MM.1S (cell line): ENCODE data around the gene DNM1L.

ENCODE experiments used
- DNase-seq: peaks from one replicate; pipeline ENCODE4 v3.0.0-alpha.2; 2015
- H2AFZ ChIP-seq: fragments of 300-600 bp; sonication (generic); 2 replicates; pipeline ENCODE4 v1.6.0; 2016; ENCODE audit warnings: antibody characterized with exemption, low read length
- H3F3A ChIP-seq: fragments of 300-600 bp; sonication (generic); 2 replicates; pipeline ENCODE4 v1.6.1; 2016; ENCODE audit warnings: mild to moderate bottlenecking, antibody characterized with exemption, low read length, moderate library complexity, mixed read lengths; ENCODE audit not compliant: insufficient read depth
- H3K27ac ChIP-seq: fragments of 300-600 bp; sonication (generic); 2 replicates; pipeline ENCODE4 v1.5.1; 2016; ENCODE audit warnings: mild to moderate bottlenecking, low read length
- H3K27me3 ChIP-seq: fragments of 300-600 bp; sonication (generic); replicated peaks from 2 replicates; pipeline ENCODE4 v1.6.0; 2016; ENCODE audit warnings: low read length; ENCODE audit not compliant: insufficient read depth
- H3K36me3 ChIP-seq: fragments of 300-600 bp; sonication (generic); replicated peaks from 2 replicates; pipeline ENCODE4 v1.6.1; 2016; ENCODE audit warnings: mild to moderate bottlenecking, low read length, mixed read lengths; ENCODE audit not compliant: insufficient read depth
- H3K4me1 ChIP-seq: fragments of 300-600 bp; sonication (generic); 2 replicates; pipeline ENCODE4 v1.6.1; 2016; ENCODE audit warnings: low read length, mixed read lengths
- H3K4me2 ChIP-seq: fragments of 300-600 bp; sonication (generic); 2 replicates; pipeline ENCODE4 v1.6.0; 2016; ENCODE audit warnings: low read depth, low read length
- H3K4me3 ChIP-seq: fragments of 300-600 bp; sonication (generic); 2 replicates; pipeline ENCODE4 v1.5.1; 2016; ENCODE audit warnings: low read length, mixed read lengths
- H3K79me2 ChIP-seq: fragments of 300-600 bp; sonication (generic); 2 replicates; pipeline ENCODE4 v1.6.1; 2016; ENCODE audit warnings: mixed run types, low read length, mixed read lengths
- H3K9ac ChIP-seq: fragments of 300-600 bp; sonication (generic); 2 replicates; pipeline ENCODE4 v1.6.1; 2016; ENCODE audit warnings: low read length, mixed read lengths
- H3K9me2 ChIP-seq: fragments of 300-600 bp; sonication (generic); replicated peaks from 2 replicates; pipeline ENCODE4 v1.6.1; 2016; ENCODE audit warnings: mild to moderate bottlenecking, low read length, mixed read lengths; ENCODE audit not compliant: insufficient read depth
- H3K9me3 ChIP-seq: fragments of 300-600 bp; sonication (generic); replicated peaks from 2 replicates; pipeline ENCODE4 v1.6.1; 2016; ENCODE audit warnings: mild to moderate bottlenecking, low read length, mixed read lengths; ENCODE audit not compliant: insufficient read depth
- H4K20me1 ChIP-seq: fragments of 300-600 bp; sonication (generic); 2 replicates; pipeline ENCODE4 v1.6.1; 2016; ENCODE audit warnings: mild to moderate bottlenecking, low read length, moderate library complexity, mixed read lengths; ENCODE audit not compliant: insufficient read depth
- CTCF ChIP-seq: fragments of 300-600 bp; sonication (generic); IDR thresholded peaks from 2 replicates; pipeline ENCODE4 v1.5.1; 2016; ENCODE audit warnings: antibody characterized with exemption, low read length, mixed read lengths
- EZH2 ChIP-seq: fragments of 300-600 bp; sonication (generic); optimal IDR thresholded peaks from 2 replicates; pipeline ENCODE3; 2017; ENCODE audit warnings: low read depth, mild to moderate bottlenecking, antibody characterized with exemption, low read length, mixed read lengths
- EZH2phosphoT487 ChIP-seq: fragments of 300-600 bp; sonication (generic); IDR thresholded peaks from 2 replicates; pipeline ENCODE4 v1.6.1; 2018; ENCODE audit warnings: antibody characterized with exemption, low read length

DNM1L gene

GRCh38 chr12:32692358-32692757 lies 13.3 kb downstream of the DNM1L start:
- Histone ChIP-seq H3K9ac (no peak overlapping the region), H2AFZ (no peak overlapping the region), H3K9me2 (no peaks in the 10 kb centered on the region), H3K27me3 (no peaks in the 10 kb centered on the region), H4K20me1 (0 out of 2 replicates have a peak, but pooled peaks cover 4% of the 10 kb centered on the region), H3K4me3 (no peak overlapping the region), H3F3A (no peaks in the 10 kb centered on the region), H3K4me2 (no peak overlapping the region), H3K27ac (no peak overlapping the region), H3K9me3 (no peaks in the 10 kb centered on the region), H3K79me2 (peaks cover 100% of the 10 kb centered on the region), H3K4me1 (no peaks in the 10 kb centered on the region), H3K36me3 (0 out of 2 replicates have a peak, but pooled peaks cover 6% of the 10 kb centered on the region)
- DNase-seq: no peak
- TF ChIP-seq EZH2phosphoT487 (no peak), CTCF (no peak), EZH2 (no peak)

GRCh38 chr12:32693036-32693435 lies 13.9 kb downstream of the DNM1L start:
- Histone ChIP-seq H3K36me3 (0 out of 2 replicates have a peak, but pooled peaks cover 6% of the 10 kb centered on the region), H3K9ac (no peak overlapping the region), H3K4me3 (no peak overlapping the region), H3K27me3 (no peaks in the 10 kb centered on the region), H3K79me2 (peaks cover 100% of the 10 kb centered on the region), H3K4me2 (no peak overlapping the region), H3K9me2 (no peaks in the 10 kb centered on the region), H3K9me3 (no peaks in the 10 kb centered on the region), H3K4me1 (no peaks in the 10 kb centered on the region), H3K27ac (no peak overlapping the region), H3F3A (no peaks in the 10 kb centered on the region), H4K20me1 (0 out of 2 replicates have a peak, but pooled peaks cover 4% of the 10 kb centered on the region), H2AFZ (no peak overlapping the region)
- TF ChIP-seq CTCF (no peak), EZH2phosphoT487 (no peak), EZH2 (no peak)
- no peak for DNase-seq

- H3K27me3 ChIP-seq: no peaks in the 10 kb centered on the region
- H3F3A ChIP-seq: peaks cover 3% of the 10 kb centered on the region; the same call in 1 of the 2 replicates
- no peak overlapping the region for H3K27ac ChIP-seq
- no peak overlapping the region for H3K4me2 ChIP-seq
- no peaks in the 10 kb centered on the region for H3K4me1 ChIP-seq
- H3K4me3 ChIP-seq: no peak overlapping the region
- H3K9ac ChIP-seq: no peak overlapping the region
- H3K9me2 ChIP-seq: no peaks in the 10 kb centered on the region
- 0 out of 2 replicates have a peak, but pooled peaks cover 6% of the 10 kb centered on the region for H3K36me3 ChIP-seq
- H2AFZ ChIP-seq: no peak overlapping the region
- H4K20me1 ChIP-seq: 0 out of 2 replicates have a peak, but pooled peaks cover 4% of the 10 kb centered on the region
- DNase-seq: no peak
- no peak for TF ChIP-seq EZH2
- TF ChIP-seq EZH2phosphoT487: no peak
- TF ChIP-seq CTCF: no peak
- H3K79me2 ChIP-seq: peaks cover 100% of the 10 kb centered on the region
- H3K9me3 ChIP-seq: no peaks in the 10 kb centered on the region
These were observed 16.7 kb downstream of the DNM1L start for GRCh38 chr12:32695787-32696186.
